Keratinocyte (primary cell): ENCODE measurements around the gene FAM53B.

Source experiments
- EZH2 ChIP-seq: IDR thresholded peaks from one replicate; pipeline ENCODE4 v1.6.1; 2012; ENCODE audit warnings: inconsistent platforms, mild to moderate bottlenecking, low read length, moderate library complexity
- TF ChIP-seq, protein P1 (sequence below), 3 experiments: IDR thresholded peaks in 1 of 3; conservative IDR thresholded peaks in 1 of 3; optimal IDR thresholded peaks in 1 of 3; 2 replicates in 2 of 3; 3 replicates in 1 of 3; pipeline versions ENCODE3 to v1.5.1; 2011; ENCODE audit warnings: low read length in 3 of 3, mild to moderate bottlenecking in 3 of 3, moderate library complexity in 2 of 3, control low read depth in 1 of 3, inconsistent platforms in 1 of 3; ENCODE audit not compliant: insufficient read depth in 2 of 3; ENCODE audit errors: extremely low read depth in 1 of 3

- TF ChIP-seq, protein P1, sequence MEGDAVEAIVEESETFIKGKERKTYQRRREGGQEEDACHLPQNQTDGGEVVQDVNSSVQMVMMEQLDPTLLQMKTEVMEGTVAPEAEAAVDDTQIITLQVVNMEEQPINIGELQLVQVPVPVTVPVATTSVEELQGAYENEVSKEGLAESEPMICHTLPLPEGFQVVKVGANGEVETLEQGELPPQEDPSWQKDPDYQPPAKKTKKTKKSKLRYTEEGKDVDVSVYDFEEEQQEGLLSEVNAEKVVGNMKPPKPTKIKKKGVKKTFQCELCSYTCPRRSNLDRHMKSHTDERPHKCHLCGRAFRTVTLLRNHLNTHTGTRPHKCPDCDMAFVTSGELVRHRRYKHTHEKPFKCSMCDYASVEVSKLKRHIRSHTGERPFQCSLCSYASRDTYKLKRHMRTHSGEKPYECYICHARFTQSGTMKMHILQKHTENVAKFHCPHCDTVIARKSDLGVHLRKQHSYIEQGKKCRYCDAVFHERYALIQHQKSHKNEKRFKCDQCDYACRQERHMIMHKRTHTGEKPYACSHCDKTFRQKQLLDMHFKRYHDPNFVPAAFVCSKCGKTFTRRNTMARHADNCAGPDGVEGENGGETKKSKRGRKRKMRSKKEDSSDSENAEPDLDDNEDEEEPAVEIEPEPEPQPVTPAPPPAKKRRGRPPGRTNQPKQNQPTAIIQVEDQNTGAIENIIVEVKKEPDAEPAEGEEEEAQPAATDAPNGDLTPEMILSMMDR (optimal IDR thresholded peaks at IDR 0.05 in 1 of 3, IDR thresholded peaks at IDR 0.05 in 1 of 3, conservative IDR thresholded peaks at IDR 0.05 in 1 of 3; ENCODE audit: extremely low read depth in 1 of 3, insufficient read depth in 2 of 3, low read length in 3 of 3), result no peak
- no peak for TF ChIP-seq EZH2
Measured at GRCh38 chr10:124578231-124579010, 165.8 kb downstream of the FAM53B start.
